Measurements from ENCODE around the gene SLC24A1. TPM values are rescaled to one million over a fixed set of nuclear protein-coding genes. Genes with fewer than 3 reads are reported as not detected.

Gene SLC24A1
- total RNA-seq, 2 experiments from 2014 or later, result 4.8 to 21.6 TPM

GRCh38 chr15:65626856-65627255 lies 5.1 kb downstream of the SLC24A1 start:
- no peaks in the 10 kb centered on the region for H3K9me2 ChIP-seq (ENCODE audit: insufficient read depth, low read length)
- no peak overlapping the region for H3K27ac ChIP-seq (ENCODE audit: low read depth, low read length, poor library complexity, severe bottlenecking)
- no peak overlapping the region for H3K4me2 ChIP-seq (ENCODE audit: low read length)
- no TSS peak for BruUV-seq (replicated peaks)
- no peaks in the 10 kb centered on the region for H3K9me3 ChIP-seq (ENCODE audit: low read length)
- intact Hi-C loops (cut with micrococcal nuclease; ENCODE audit: unreplicated experiment), result no loop called here
- TF ChIP-seq CTCF (conservative IDR thresholded peaks at IDR 0.05; ENCODE audit: low read length) (no peak), EZH2phosphoT487 (IDR thresholded peaks at IDR 0.05; ENCODE audit: borderline replicate concordance, low read depth, low read length) (no peak)
- H3K4me3 ChIP-seq (ENCODE audit: low read depth, low read length, poor library complexity, severe bottlenecking), result no peak overlapping the region
- H4K20me1 ChIP-seq (ENCODE audit: insufficient read depth, low read length), result no peaks in the 10 kb centered on the region
- no peaks in the 10 kb centered on the region for H3K36me3 ChIP-seq (ENCODE audit: insufficient read depth, low read length)
- no peak for DNase-seq (ENCODE audit: low spot score)
- H3K79me2 ChIP-seq (ENCODE audit: insufficient read depth, low read depth, low read length), result no peaks in the 10 kb centered on the region
- H2AFZ ChIP-seq (ENCODE audit: low read length), result no peak overlapping the region
- H3K4me1 ChIP-seq (ENCODE audit: insufficient read depth, low read length, poor library complexity, severe bottlenecking), result no peaks in the 10 kb centered on the region
- CTCF ChIA-PET (ENCODE audit: unreplicated experiment), result no interaction called here
- POLR2A ChIA-PET, result no interaction called here

- H3K27ac ChIP-seq (ENCODE audit: low read depth, low read length, poor library complexity, severe bottlenecking), result no peak overlapping the region
- intact Hi-C loops (cut with micrococcal nuclease; ENCODE audit: unreplicated experiment), result no loop called here
- no peak for DNase-seq (ENCODE audit: low spot score)
- H3K36me3 ChIP-seq (ENCODE audit: insufficient read depth, low read length), result no peaks in the 10 kb centered on the region
- ChIA-PET POLR2A (no interaction called here), CTCF (ENCODE audit: unreplicated experiment) (no interaction called here)
- no peaks in the 10 kb centered on the region for H3K79me2 ChIP-seq (ENCODE audit: insufficient read depth, low read depth, low read length)
- H3K4me3 ChIP-seq (ENCODE audit: low read depth, low read length, poor library complexity, severe bottlenecking), result no peak overlapping the region
- peaks cover 12% of the 10 kb centered on the region for H3K4me1 ChIP-seq (ENCODE audit: insufficient read depth, low read length, poor library complexity, severe bottlenecking)
- H2AFZ ChIP-seq (ENCODE audit: low read length), result no peak overlapping the region
- H3K9me2 ChIP-seq (ENCODE audit: insufficient read depth, low read length), result no peaks in the 10 kb centered on the region
- no peak overlapping the region for H3K4me2 ChIP-seq (ENCODE audit: low read length)
- TF ChIP-seq EZH2phosphoT487 (IDR thresholded peaks at IDR 0.05; ENCODE audit: borderline replicate concordance, low read depth, low read length) (no peak), CTCF (conservative IDR thresholded peaks at IDR 0.05; ENCODE audit: low read length) (no peak)
- no peaks in the 10 kb centered on the region for H3K9me3 ChIP-seq (ENCODE audit: low read length)
- BruUV-seq (replicated peaks), result no TSS peak
- H4K20me1 ChIP-seq (ENCODE audit: insufficient read depth, low read length), result no peaks in the 10 kb centered on the region
Observed at GRCh38 chr15:65629548-65629947, 7.8 kb downstream of the SLC24A1 start.

- no peaks in the 10 kb centered on the region for H4K20me1 ChIP-seq (ENCODE audit: insufficient read depth, low read length)
- no peaks in the 10 kb centered on the region for H3K36me3 ChIP-seq (ENCODE audit: insufficient read depth, low read length)
- H3K79me2 ChIP-seq (ENCODE audit: insufficient read depth, low read depth, low read length), result no peaks in the 10 kb centered on the region
- no peak overlapping the region for H3K4me2 ChIP-seq (ENCODE audit: low read length)
- BruUV-seq (replicated peaks), result no TSS peak
- H3K9me2 ChIP-seq (ENCODE audit: insufficient read depth, low read length), result no peaks in the 10 kb centered on the region
- H3K4me1 ChIP-seq (ENCODE audit: insufficient read depth, low read length, poor library complexity, severe bottlenecking), result peaks cover 12% of the 10 kb centered on the region
- TF ChIP-seq CTCF (conservative IDR thresholded peaks at IDR 0.05; ENCODE audit: low read length), result no peak
- no peak for TF ChIP-seq EZH2phosphoT487 (IDR thresholded peaks at IDR 0.05; ENCODE audit: borderline replicate concordance, low read depth, low read length)
- POLR2A ChIA-PET, result interaction anchor here (0.9 kb wide), 1 partner anchor 10 kb away, joined by 3 read pairs; no protein-coding TSS in a partner anchor
- H3K4me3 ChIP-seq (ENCODE audit: low read depth, low read length, poor library complexity, severe bottlenecking), result no peak overlapping the region
- intact Hi-C loops (cut with micrococcal nuclease; ENCODE audit: unreplicated experiment), result no loop called here
- no peak overlapping the region for H3K27ac ChIP-seq (ENCODE audit: low read depth, low read length, poor library complexity, severe bottlenecking)
- CTCF ChIA-PET (ENCODE audit: unreplicated experiment), result no interaction called here
- H3K9me3 ChIP-seq (ENCODE audit: low read length), result no peaks in the 10 kb centered on the region
- no peak for DNase-seq (ENCODE audit: low spot score)
- no peak overlapping the region for H2AFZ ChIP-seq (ENCODE audit: low read length)
Observed at GRCh38 chr15:65630760-65631159, 9.0 kb downstream of the SLC24A1 start.
